HG03571 (cell line): ENCODE measurements around the gene TRIP6.

Experiments
- ATAC-seq: cut with Tn5 transposase; IDR thresholded peaks from one replicate; pipeline ENCODE4 v1.9.1; 2021; ENCODE audit not compliant: unreplicated experiment

Gene TRIP6

DNA sequence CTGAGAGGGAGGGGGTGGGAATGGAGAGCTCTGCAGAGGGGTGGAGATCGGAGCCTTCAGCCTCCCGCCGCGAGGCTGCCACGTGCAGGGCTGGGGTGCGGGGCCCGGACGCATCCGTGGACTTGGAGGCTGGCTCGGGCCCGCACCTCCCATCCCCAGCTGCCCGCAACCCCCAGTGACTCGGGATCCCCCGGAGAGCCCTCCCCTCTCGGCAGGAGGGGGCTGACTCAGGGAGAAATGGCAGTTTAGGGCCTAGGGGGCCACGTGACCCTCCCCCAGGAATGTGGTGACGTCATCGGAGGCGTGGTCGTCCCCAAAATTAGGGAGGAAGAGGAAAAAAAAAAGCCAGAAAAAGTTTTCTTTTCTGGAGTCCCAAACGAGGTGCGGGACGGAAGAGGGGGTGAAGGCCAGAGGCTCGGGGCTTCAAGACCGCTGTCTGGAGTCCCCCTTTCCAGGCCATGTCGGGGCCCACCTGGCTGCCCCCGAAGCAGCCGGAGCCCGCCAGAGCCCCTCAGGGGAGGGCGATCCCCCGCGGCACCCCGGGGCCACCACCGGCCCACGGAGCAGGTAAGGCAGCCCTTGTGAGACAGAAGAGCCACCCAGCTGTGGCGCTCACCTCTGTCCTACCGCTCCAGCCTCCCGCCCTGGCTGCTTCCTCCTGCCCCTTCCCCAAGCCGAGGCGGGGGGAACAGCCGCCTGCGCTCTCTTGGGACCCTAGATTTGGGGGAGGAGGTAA is at the start of gene TRIP6:
TRIP6 (plus strand) TSS at position 348 of the 736 bp plus-strand sequence; CDS start at position 459, 111 bp downstream.
- no peak for ATAC-seq

- ATAC-seq = no peak
These were observed 48.8 kb upstream of the TRIP6 start for GRCh38 chr7:100818366-100818765.

DNA sequence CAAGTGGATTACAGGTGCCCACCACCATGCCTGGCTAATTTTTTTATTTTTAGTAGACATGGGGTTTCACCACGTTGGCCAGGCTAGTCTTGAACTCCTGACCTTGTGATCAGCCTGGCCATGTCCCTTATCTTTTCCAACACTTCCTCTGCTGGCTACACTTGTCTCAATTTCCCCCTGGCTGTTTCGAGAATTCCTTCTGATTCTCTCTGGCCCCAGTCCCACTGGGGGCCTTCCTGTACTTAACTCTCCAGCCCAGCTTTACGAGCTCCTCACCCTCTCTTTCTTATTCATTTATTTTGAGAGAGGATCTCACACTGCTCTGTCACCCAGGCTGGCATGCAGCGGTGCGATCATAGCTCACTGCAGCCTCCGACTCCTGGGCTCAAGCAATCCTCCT is 48.4 kb upstream of the TRIP6 start:
- no peak for ATAC-seq

GRCh38 chr7:100819586-100819985 is 47.6 kb upstream of the TRIP6 start:
- no peak for ATAC-seq

DNA sequence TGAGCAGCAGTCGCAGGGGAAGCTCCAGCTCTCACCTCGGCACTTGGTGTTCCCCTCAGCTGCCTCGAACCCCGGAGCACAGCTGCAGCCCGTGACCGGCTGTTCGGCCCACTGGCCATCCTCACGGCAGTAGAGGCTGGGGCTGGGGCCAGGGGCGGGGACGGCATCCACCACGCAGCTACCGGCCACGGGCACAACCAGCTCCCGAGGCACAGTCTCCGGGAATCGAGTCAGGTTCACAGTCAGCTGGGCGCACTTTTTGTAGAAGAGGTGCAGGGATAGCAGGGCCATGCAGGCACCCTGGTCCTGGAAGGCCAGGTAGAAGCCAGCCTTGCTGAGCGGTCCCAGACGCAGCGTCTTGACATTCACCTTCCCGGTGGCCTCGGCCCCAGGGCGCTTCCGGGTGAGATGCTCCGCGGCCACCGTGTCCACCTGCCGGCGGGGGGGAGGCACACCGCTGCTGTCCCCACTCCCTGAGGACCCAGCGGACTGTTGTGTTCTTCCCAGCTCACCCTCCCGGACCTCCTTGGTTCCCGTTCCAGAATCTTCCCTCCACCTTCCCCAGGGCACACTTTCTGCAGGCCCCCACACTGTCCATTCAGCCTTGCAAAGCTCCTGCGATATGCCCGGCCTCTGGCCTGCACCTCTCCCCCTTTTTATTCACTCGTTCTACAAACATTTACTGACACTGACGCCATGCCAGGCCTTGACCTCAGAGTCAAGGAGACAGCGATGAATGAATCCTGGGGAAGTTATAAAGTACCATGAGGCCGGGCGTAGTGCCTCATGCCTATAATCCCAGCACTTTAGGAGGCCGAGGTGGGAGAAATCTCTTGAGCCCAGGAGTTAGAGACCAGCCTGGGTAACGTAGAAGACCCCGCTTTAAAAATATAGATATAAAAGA is 44.7 kb upstream of the TRIP6 start:
- no peak for ATAC-seq

DNA sequence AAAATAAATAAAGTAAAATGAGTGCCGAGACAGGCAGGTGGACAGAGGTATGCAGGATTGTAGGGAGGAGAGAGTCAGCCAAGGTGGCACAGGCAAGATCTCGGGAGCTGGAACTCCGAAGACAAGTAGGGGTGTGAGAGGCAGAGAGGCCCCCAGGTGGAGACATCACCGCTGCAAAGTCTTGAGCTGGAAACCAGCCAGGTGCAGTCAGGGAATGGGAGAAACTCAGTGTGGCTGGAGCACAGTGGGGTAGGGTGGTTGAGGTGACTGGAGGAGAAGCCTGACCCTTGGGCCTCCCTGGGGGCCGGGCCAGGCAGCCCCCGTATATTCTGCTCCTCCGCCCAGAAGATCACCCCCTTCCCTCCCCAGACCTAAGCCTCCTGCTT is 44.1 kb upstream of the TRIP6 start:
- ATAC-seq = no peak

GRCh38 chr7:100823534-100823933 is 43.7 kb upstream of the TRIP6 start:
- no peak for ATAC-seq

GRCh38 chr7:100824499-100825214 is 42.5 kb upstream of the TRIP6 start:
- no peak for ATAC-seq

GRCh38 chr7:100825215-100825671 is 41.9 kb upstream of the TRIP6 start:
- ATAC-seq = no peak

GRCh38 chr7:100825751-100826513 is 41.3 kb upstream of the TRIP6 start:
- no peak for ATAC-seq

- ATAC-seq = no peak
These were observed 40.5 kb upstream of the TRIP6 start for GRCh38 chr7:100826514-100827329.

DNA sequence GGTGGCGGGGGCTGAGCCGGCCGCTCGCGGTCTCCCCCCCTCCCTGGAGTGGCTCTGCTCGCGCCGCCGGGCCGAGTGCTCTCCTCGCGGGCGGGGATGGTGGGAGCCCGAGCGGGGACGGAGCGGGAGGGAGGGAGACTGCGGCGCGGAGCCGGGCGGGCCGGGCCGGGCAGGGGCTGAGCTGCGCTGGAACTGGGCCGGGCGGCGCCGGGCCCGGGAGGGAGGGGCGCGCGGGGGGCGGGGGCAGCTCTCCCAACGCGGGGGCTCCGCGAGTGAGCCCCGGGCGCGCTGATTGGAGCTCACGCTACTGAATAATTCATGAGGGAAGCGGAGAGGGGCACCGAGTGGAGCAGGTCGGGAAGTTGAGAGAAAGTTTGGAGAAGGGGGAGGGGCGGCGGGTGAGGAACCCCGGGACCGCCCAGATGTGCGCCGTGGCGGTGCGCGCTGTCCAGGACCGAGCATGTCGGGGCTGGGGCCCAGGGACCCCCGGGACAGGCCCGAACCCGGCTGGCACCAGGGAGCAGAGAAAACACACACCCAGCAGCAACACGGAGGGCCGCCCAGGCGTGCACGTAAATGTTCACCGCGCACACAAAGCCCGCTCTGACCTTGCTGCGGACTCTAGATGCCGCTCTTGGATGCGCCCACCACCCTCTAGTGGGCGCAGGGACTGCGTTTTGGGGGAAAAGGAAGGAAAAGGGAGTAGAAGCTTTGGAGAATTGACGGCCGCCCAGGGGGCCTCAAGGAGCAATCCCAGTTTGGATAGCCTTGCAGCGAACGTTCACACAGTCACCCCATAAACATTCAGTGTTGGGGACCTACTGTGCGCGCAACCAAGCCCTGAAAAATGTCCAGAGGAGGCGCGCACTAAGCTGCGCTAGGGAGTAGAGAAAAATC is 39.6 kb upstream of the TRIP6 start, which contains the start of gene EPHB4:
EPHB4 (minus strand) TSS at position 194 of the 897 bp plus-strand sequence. CDS start 493 bp downstream, outside the sequence.
- ATAC-seq = no peak

DNA sequence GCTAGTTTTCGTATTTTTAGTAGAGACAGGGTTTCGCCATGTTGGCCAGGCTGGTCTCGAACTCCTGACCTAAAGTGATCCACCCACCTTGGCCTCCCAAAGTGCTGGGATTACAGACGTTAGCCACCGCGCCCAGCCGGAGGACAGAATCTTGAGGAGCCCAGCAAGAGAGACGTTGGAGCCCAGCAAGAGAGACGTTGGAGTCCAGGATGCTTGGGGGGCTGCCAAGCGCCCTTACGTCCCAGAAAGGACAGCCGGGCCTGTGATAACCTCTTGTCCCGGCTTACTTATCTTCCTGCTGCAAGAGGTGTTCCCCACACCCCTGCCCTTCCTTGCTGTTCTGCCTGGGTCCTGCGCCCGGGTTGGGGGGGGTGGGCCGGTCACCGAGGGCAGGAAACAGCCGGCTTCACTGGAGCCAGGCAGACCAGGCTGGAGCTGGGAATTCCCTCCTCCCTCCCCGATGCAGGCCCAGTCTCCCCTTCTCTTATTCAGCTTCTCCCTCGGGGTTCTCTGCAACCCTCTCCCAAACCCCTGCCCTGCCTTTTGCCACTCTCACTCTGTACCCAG is 38.0 kb upstream of the TRIP6 start:
- no peak for ATAC-seq

DNA sequence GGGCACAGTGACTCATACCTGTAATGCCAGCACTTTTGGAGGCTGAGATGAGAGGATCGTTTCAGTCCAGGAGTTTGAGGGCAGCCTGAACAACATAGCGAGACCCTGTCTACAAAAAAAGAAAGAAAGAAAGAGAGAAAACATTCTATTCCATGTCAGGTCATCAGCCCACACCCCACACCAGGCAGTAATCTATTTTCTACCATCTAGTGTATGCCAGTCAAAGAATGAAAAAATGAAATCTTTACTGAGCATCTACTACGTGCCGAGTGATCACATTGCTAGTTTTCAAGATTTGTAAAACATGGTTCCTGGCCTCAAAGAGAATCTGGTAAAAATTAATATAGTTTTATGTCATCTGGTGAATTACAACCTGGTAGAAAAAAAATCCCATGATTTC is 36.8 kb upstream of the TRIP6 start:
- no peak for ATAC-seq

DNA sequence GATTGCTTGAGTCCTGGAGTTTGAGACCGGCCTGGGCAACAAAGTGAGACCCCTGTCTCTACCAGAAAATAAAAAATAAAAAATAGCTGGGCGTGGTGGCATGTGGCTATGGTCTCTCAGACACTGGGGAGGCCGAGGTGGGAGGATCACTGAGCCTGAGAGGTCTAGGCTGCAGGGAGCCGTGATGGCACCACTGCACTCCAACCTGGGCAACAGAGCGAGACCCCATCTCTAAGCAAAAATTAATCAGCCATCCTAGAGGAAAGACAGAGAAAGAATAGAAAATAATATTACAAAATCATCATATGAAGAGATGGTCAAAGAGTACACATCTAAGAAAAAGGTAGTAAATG is 34.9 kb upstream of the TRIP6 start:
- ATAC-seq = no peak

GRCh38 chr7:100835903-100836811 is 31.0 kb upstream of the TRIP6 start:
- no peak for ATAC-seq

DNA sequence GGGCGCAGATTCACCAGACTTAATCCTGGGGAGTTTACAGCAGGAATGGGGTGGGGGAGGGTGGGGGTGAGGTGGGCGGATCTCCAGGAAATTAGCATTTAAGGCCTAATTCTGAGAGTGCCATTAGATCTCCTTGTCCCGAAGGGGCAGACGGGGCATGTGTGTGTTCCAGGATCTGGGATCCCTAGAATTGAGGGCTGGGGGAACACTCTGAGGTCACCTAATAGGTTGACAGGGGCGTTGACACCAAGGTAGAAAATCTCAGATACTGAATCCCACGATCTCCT is 30.4 kb upstream of the TRIP6 start:
- ATAC-seq = no peak
